ENCODE results near the gene RPN2.
"Not testable (repeated sequence)": the region's sequence is repeated elsewhere in the genome, so short reads cannot be mapped to it uniquely, and the experiment has no call there.

Gene RPN2

GRCh38 chr20:37178839-37179682 is at the start of gene RPN2, which contains the start of gene MROH8:
Gene RPN2 (plus strand): TSS chr20:37179330. CDS start chr20:37179357, 27 bp downstream.
Gene MROH8 (minus strand): TSS chr20:37179548.
- peak; percentile 96 for DNase-seq

DNA sequence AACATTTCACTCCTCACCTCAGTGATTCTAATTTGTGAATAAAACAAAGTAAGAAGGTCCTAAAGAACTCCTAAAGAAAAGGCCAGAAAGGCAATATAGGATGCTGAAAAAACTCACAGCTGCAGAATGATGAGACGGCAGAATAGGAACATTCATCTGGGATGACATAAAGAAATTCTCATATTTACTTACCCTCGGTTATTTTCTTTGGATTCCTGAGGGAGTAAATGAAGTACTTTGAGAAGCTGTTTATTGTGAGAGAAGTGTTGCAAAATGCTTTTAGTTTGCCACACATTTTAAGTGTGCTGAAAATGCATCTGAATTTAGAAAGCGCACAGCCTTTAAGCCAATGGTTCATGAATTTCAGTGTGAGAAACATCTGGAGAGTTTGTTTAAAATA is 47.6 kb upstream of the RPN2 start:
- no peak for DNase-seq

- no peak for DNase-seq
These were observed 45.2 kb upstream of the RPN2 start for GRCh38 chr20:37133952-37134351.

DNA sequence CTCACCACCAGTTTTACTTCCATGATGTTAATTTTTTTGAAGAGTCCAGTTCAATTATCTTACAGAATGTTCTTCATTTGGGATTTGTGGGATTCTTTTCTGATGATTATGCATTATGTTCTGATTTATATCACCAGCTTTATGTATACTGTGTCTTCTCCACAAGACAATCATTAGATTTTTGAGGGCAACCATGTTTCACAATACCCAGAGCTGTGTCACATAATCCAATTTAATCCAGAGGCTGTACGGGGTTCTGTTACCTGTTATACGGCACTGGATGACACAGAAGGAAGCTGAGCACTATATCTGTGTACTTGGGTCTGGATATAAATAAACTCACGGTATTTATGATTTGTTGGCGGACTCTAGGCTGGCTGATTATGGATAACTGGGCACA is 41.6 kb upstream of the RPN2 start:
- no peak for DNase-seq

- no peak for DNase-seq
These were observed 36.4 kb upstream of the RPN2 start for GRCh38 chr20:37142708-37143107.

- DNase-seq: no peak
These were observed 34.2 kb upstream of the RPN2 start for GRCh38 chr20:37144856-37145404.

- DNase-seq: no peak
These were observed 31.9 kb upstream of the RPN2 start for GRCh38 chr20:37147250-37147649.

GRCh38 chr20:37150864-37151263 is 28.3 kb upstream of the RPN2 start:
- not testable (repeated sequence) for DNase-seq

DNA sequence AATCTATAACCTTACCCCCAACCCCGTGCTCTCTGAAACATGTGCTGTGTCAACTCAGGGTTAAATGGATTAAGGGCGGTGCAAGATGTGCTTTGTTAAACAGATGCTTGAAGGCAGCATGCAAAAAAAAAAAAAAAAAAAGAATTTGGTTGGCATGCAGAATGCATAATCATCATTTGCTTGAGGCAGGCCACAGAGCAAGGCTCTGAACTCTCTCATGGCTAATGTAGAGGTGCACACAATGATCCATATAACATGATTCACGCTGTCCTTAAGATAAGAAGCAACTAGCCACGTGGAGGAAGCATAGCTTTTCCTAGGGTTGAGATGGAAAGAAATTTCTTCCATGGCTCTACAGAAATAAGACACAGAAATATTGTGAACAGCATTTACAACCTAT is 27.6 kb upstream of the RPN2 start:
- no peak for DNase-seq

DNA sequence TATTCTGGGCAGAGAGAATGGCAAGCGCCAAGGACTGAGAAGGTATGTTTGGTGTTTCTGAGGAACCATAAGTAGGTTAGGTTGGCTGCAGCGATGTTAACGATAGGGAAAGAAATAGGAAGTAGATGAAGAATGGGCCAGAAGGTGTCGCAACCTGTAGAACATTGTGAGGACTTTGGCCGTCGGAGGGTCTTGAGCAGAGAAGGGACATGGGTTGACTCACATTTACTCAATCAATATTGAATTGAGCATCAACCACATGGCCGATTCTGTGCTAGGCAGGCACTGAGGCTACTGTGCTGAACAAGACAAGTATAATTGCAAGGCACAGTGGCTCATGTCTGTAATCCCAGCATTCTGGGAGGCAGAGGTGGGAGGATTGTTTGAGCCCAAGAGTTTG is 26.8 kb upstream of the RPN2 start:
- DNase-seq: no peak

DNA sequence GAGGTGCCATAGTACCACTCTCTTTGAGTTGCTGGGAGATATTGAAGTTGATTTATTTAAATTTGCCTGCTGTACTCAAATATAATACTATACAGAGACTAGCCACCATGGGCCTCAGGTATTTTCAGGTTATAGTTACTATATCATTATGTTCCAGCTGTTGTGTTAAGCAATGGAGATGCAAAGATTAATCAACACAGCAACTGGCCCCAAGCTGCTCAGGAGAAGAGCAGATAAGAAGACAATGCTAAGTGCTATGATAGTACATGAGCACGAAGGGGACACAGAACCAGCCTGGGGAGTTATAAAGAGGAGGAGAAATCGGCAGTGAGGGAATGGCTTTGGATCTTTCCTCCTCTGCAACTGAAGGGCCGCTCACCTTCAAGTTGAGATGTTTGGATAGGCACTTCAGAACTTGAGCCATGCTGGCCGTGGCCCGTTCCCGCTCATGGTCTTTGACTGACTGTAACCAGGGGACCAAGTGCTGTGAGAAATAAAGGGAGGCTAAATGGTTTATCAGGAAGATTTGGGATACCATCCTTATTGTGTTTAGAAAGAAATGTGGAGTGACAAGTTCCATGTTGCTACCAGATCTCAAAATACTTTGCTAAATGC is 24.3 kb upstream of the RPN2 start:
- DNase-seq: no peak

DNA sequence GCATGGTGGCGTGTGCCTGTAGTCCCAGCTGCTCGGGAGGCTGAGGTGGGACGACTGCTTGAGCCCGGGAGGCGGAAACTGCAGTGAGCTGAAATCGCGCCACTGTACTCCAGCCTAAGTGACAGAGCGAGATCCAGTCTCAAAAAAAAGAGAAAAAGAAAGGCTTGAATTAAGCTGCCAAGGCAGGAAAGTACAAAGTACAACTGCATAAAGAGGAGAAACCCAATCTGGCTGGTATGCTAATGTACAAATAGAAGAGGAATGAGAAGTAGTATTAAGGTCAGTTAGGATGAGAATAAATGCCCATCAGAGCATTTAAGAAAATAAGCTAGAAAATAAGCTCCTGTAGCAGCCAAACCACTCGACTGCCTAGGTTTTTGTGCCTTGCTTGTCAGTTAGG is 23.1 kb upstream of the RPN2 start:
- no peak for DNase-seq

DNA sequence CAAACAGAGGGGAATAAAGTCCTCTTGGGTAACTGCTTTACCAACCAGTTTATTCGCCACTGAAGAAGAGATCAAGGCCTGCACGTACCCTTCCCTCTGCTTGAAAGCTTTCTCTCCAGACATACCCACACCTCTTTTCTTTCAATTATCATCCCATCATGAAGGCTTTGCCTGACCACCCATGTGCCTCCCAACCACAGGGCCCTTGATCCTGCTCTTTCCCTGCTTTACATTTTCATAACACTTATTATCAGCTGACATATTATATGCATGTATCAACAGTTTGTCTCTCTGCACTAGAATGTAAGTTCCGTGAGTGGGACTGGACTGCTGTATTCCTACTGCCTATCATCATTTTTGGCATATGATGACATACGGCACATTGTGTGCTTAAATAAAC is 20.9 kb upstream of the RPN2 start:
- DNase-seq: no peak

- DNase-seq: no peak
These were observed 18.4 kb upstream of the RPN2 start for GRCh38 chr20:37160683-37161082.

DNA sequence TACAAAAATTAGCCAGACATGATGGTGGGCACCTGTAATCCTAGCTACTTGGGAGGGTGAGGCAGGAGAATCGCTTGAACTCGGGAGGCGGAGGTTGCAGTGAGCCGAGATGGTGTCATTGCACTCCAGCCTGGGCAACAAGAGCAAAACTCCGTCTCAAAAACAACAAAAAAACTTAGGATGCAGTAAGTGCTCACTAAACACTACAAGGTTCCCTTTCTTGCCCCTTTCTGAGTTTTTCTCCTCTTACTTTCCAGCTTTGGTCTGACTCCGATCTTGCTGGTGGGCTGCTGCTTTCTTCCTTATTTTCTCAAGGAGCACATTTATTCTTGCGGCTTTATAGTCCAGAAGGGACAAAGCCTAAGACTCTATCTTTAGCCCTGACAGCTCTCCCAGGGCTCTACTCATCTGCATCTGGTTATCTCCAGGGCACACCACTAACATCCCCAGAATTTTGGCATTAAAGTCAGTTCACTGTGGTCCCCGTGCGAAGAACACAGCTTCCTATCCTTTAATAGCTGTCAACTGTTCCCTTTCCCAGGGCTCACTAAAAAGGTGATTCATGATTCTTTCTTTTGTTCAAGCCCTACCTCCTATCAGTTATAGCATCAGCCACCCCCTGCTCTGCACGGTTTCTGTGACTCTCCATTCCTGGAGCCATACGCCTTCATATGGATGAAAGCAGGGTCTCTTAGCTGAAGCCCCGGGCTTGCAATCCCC is 17.1 kb upstream of the RPN2 start:
- DNase-seq: no peak

DNA sequence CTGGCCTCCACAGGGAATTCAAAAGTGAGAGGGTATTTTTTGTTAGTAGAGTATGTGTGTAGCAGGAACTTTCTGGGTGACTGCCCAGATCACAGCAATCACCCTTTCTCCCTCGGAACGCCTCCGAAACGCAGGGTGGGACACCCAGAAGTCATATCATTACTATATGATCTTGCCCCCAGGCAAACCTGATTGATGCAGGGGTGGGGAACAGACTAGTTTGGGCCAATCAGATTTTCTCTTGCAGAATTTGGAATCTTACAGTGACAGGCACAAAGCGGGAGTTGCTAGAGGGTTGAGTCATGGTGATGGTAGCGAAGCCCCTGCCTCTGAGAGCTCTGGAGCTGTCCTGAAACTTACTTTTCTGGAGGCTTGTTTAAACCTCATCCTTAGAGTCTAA is 16.5 kb upstream of the RPN2 start:
- DNase-seq: no peak

GRCh38 chr20:37163832-37164554 is 15.1 kb upstream of the RPN2 start:
- no peak for DNase-seq

DNA sequence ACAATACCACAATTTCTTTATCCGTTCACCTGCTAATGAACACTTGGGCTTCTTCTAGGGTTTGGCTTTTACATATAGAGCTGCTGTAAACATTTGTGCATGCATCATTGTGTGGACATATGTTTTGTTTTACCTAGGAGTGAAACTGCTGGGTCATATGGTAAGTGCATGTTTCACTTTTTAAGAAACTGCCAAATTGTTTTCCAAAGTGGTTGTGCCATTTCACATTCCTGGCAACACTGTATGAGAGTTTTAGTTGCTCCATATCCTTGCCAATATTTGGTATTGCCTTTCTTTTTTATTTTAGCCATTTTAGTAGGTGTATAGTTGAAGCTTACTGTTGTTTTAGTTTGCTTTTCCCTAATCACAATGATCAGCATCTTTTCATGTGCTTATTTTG is 14.1 kb upstream of the RPN2 start:
- DNase-seq: no peak

GRCh38 chr20:37166867-37167266 is 12.3 kb upstream of the RPN2 start:
- DNase-seq: no peak

GRCh38 chr20:37172836-37173235 is 6.3 kb upstream of the RPN2 start:
- DNase-seq: no peak

DNA sequence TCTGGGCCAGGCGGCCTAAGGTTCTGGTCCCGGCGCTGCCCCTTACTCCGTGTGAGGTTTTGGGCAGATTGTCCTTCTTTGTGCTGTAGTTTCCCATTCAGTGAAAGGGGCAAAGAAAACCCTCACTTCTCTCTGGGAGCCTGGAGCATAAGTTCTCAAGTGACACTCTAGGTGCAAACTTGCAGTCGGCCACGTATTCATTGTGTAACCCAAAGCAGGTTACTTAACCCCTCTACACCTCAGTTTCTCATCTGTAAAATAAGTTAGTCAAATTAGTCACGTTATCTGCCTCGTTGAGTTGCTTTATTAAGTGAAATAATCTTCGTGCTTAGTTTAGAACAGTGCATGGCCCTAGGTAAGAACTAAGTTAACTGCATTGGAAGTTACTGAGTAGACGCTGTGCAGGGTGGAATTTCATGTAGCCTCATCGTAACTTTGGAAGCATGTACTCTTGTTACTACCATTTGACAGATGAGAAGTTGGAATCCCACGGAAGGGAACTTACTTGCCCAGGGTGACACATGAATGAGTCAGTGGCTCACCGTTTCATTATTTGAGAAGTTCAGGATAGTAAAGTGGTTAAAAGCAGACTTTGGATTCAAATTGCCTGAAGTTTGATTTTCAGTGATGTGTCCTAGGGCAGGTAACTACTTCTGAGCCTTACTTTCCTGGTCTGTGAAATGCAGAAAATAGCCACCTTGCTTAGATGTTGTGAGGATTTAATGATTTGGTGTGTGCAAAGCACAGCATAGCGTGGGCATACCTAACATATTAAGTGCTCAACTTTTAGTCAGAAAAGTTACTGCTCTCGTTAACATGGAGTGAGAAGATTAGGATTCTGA is 774 bp downstream of the RPN2 start:
- DNase-seq: no peak

DNA sequence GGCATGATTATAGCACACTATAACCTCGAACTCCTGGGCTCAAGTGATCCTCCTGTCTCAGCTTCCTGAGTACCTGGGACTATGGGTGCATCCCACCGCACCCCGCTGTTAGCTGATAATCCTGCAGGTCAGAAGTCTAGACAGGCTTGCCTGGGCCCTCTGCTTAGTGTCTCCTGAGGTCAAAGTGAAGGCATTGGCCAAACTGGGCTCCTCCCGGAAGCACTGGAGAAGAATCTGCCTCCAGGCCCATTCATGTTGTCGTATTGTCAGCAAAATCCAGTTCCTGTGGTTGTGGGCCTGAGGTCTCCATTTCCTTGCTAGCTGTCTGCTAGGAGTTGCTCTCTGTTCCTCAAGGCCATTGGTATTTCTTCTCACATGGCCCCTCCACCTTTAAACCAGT is 6.6 kb downstream of the RPN2 start:
- DNase-seq: no peak
